IPS-NIHi7 (cell line): Measurements from ENCODE around the gene PLCB1.
A peak's percentile ranks its signal among the peaks of the same experiment; 100 is the strongest.
"Not testable (repeated sequence)": the region's sequence is repeated elsewhere in the genome, so short reads cannot be mapped to it uniquely, and the experiment has no call there.

Experiments used
- DNase-seq: peaks from one replicate; pipeline ENCODE4 v3.0.0; 2012; ENCODE audit warnings: mixed read lengths; ENCODE audit errors: extremely low spot score

PLCB1 gene

GRCh38 chr20:8131598-8132483 lies at the start of gene PLCB1:
Gene PLCB1, plus strand, starts transcription at chr20:8132266. Its CDS starts 386 bp downstream, at chr20:8132652.
- DNase-seq = peak; percentile 91

GRCh38 chr20:8082989-8083388 lies 49.1 kb upstream of the PLCB1 start:
- no peak for DNase-seq

- DNase-seq = no peak
Observed at GRCh38 chr20:8089668-8090067, 42.4 kb upstream of the PLCB1 start.

DNA sequence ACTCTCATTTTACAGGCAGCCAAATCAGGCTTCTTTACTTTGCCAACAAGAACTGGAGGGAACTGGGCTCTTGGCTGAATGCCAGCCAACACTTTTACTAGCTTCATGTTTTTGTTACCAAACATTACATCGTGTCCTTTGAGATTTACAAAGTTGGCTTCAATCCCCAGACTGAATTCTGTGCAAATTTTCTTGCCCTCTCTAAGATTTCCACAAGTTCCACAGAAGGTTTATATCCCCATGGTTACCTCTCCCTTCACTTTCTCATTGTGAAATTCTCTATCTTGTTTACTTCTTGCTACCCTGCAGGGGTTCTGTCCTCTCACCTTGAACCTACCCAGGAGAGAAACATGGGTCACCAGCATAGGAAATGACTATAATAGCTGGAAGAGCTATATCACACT lies 37.6 kb upstream of the PLCB1 start:
- DNase-seq = no peak

- DNase-seq = no peak
Observed at GRCh38 chr20:8094850-8095249, 37.2 kb upstream of the PLCB1 start.

DNA sequence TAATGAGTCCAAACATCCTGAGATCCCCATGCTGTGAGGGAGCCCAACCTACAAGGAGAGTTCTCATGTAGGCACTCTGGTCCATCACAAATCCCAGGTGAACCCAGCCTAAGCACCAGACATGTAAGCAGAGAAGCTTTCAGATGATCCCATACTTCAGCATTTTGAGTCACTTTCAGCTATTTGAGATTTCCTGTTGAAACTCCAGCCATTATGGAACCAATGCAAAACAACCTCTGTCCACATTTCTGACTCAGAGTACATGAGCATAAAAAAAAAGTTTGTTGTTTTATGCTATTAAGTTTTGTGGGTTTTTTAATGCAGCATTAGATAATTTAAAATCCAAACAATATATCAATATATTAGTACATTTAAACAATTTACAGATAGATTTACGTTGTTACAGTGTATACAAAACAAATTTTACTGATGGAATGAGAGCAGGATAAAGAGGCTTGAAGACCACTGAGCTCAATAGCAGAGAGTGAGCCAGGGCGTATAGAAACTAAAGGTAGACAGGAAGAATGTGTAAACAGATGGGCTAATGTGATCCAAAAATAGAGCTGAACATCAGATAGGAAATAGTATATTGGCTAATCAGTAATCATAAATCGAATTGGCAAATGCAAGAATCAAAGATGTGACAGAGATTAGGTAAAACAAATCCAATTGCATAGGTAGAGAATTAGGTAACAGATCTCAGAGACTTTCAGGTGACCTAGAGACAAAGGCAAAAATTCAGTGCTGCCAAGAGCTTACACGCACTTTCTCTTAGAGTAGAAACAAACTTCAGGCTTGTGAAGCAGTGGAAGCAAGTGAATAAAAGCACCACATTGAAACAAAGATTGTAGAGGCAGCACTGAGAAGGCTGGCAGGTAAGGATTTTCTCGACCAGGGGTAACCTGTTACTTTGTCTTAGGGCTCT lies 36.2 kb upstream of the PLCB1 start:
- no peak for DNase-seq

DNA sequence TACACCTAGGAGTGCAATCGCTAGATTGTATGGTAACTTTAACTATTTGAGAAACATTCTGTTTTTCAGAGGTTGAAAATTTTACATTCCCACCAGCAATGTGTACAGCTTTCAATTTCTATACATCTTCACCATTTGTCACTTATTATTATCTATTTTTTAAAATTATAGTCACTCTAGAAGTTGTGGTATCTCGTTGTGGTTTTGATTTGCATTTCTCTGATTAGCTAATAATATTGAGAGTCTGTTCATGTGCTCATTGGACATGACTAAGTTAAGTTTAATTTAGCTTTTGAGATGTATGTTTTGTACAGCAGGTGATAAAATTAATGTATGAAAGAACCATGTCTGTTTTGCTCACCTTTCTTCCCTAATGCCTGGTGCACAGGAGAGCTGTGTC lies 34.8 kb upstream of the PLCB1 start:
- DNase-seq = no peak

GRCh38 chr20:8104252-8104651 lies 27.8 kb upstream of the PLCB1 start:
- no peak for DNase-seq

- not testable (repeated sequence) for DNase-seq
Observed at GRCh38 chr20:8114612-8115011, 17.5 kb upstream of the PLCB1 start.

DNA sequence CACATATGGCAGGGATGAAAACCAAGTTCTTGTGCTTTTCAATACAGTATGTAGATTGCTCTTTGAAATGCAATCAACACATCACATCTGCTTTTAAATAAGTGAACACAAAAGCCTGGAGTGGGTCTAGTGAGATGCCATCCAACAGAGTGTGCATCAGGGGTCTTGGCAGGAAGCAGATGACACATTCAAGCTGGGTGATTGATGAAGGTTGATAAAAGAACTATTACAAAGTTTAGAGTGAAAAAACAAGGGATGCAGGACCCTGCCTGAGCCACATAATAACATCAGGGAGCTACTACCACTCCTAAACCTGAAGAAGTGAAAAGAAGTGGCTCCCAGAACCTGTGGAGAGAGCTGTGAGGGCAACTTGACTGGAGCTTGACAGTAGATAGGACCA lies 16.6 kb upstream of the PLCB1 start:
- DNase-seq = no peak

DNA sequence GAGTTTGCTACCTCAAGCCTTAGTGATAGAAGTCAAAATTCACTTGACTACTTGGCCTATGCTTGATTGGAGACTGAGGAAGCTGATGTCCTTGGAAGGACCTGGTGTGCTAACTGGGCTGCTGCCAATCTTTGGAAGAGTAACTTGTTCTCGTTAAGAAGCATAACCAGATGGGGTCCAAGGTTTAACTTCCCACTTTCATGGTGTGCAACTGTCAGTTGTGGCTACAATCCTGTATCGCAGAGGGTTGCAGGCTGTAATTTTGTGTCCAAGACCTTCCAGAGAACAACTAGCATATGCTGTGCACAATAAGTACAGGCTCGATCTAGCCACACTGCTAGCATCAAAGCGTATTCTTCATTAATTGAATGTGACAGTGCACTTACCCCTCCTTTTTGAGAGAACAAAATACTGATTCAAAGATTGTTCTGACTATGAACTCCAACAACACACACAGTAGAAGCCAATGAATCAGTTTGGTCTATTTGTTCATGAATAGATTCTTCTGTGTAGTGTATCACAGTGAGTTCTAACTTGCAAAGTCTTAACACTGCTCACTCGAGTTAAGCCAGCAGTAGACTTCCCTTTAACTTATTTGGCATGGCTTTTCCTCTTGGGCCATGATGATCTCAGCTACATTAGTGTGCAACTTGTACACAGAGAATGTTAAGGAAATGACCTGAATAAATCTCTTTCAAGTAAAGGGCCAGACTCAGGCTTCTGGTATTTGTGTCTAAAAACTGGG lies 15.8 kb upstream of the PLCB1 start:
- DNase-seq = no peak

DNA sequence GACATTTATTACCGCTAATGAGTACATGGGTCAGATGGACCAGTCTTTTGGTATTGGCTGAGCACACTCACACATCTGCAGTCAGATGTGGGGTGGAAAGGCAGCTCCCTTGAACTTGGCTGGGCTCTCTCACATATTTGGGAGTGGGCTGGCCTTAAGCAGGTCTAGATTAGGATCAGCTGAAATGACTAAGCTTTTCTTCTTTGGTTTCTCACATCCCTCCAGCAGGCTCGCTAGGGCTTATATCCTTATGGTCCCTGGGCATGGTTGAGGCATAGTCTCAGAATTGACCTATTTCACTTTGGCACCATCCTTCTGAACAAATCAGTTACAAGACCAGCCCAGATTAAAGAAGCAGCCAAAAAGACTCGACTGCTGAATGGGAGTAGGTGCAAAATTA lies 14.4 kb upstream of the PLCB1 start:
- no peak for DNase-seq

- DNase-seq = no peak
Observed at GRCh38 chr20:8118039-8118438, 14.0 kb upstream of the PLCB1 start.

GRCh38 chr20:8118760-8119159 lies 13.3 kb upstream of the PLCB1 start:
- no peak for DNase-seq

DNA sequence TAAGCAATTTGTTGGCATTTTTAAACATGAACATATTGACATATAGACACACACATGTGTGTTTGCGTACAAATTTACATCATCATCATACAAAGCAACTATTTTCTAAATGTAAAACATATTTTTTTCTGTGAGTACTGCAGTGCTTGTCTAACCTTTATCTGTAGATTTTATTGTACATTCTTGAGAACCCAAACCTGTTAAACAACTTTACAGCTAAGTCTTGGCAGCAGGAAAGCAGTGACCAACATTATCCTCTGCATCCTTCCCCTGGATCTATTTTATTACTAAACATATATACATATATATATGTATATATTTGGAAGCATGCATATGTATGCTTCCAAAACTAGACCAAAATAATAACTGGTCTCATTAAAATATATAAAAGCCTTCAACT lies 10.4 kb upstream of the PLCB1 start:
- no peak for DNase-seq

DNA sequence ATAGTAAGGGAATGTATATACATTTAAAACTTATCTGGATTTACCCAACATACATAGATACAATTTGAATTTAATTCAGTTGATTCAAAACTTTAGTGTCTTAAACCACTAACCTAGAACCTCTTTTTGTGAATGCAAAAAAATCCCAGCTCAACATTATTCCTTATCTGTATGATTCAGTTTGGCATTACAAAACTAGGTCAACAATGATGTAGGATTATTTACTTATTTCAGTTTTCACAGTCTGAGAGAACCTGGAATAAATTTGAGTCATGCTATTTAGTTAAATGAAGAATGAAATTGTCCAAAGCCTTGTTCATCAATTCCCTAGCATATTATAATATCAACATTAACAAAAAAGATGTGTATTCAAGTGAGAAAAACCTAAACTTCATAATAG lies 7.4 kb upstream of the PLCB1 start:
- no peak for DNase-seq

DNA sequence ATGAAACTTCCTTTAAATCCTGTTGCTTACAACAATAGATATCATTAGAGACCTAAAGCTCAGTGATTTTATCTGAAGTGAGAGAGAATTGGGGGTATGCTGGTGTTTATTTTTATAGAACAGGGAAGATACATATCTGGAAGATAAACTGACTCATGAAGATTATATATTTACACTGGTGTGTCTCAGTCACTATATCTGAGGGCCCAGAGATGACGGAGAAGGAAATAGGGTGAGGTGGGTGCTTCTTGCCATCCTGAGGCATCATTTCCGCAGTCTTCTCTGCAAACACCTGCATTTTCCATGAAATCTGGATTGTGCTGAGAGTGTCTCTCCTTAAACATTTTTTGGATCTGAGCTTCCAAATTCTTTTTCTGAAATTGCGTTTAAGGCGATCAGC lies 5.9 kb upstream of the PLCB1 start:
- DNase-seq = no peak

DNA sequence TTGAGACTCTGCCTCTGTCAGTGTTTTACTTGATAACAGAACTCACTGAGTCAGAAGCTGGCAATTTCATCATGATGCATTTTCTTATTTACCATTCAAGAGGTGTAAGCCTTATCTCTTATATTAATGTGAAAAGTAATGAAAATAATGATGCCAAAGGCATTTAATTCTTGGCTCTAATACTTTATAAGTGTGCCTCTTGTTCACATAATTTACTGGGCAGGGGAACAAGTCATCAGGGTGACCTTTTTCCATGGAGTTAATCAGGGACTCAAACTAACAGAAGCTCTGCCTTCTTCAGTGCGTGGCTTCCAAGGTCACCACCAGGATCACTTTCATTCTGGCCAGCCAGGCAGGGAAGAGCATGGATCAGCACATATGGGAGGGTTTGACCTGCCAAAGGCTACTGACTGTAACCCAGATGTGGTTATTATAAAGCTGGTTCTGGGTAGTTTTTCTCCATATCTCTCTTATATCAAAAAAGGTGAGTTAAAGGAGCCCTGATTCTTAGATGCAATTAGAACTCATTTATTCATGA lies 5.2 kb upstream of the PLCB1 start:
- DNase-seq = no peak

- DNase-seq = no peak
Observed at GRCh38 chr20:8127553-8128255, 4.4 kb upstream of the PLCB1 start.

- no peak for DNase-seq
Observed at GRCh38 chr20:8128291-8129060, 3.6 kb upstream of the PLCB1 start.
